ENCODE data around the gene RFC4. TPM values are rescaled to one million over a fixed set of nuclear protein-coding genes. Genes with fewer than 3 reads are reported as not detected.
"Not testable (repeated sequence)": the region's sequence is repeated elsewhere in the genome, so short reads cannot be mapped to it uniquely, and the experiment has no call there.

RFC4 gene
- total RNA-seq, 1 donor from 2014 or later = 60.7 TPM

- intact Hi-C loops (cut with micrococcal nuclease) = loop anchor here (10.0 kb wide), 1 partner anchor 121 kb away; no protein-coding TSS in a partner anchor
Measured at GRCh38 chr3:186825294-186825821, 19.1 kb upstream of the RFC4 start.

GRCh38 chr3:186824430-186825139, 18.3 kb upstream of the RFC4 start:
- intact Hi-C loops (cut with micrococcal nuclease) = loop anchor here (10.0 kb wide), 1 partner anchor 120 kb away; no protein-coding TSS in a partner anchor

- intact Hi-C loops (cut with micrococcal nuclease) = loop anchor here (10.0 kb wide), 1 partner anchor 119 kb away; no protein-coding TSS in a partner anchor
Measured at GRCh38 chr3:186823386-186823785, 17.1 kb upstream of the RFC4 start.

- intact Hi-C loops (cut with micrococcal nuclease) = loop anchor here (10.0 kb wide), 1 partner anchor 118 kb away; no protein-coding TSS in a partner anchor
Measured at GRCh38 chr3:186822388-186822759, 16.1 kb upstream of the RFC4 start.

- intact Hi-C loops (cut with micrococcal nuclease) = loop anchor here (1.0 to 10.0 kb wide), 8 partner anchors 15 to 845 kb away; partner anchors contain the start of gene RFC4
Measured at GRCh38 chr3:186821429-186822387, 15.4 kb upstream of the RFC4 start.

GRCh38 chr3:186818956-186819355, 12.7 kb upstream of the RFC4 start:
- intact Hi-C loops (cut with micrococcal nuclease) = no loop called here

- intact Hi-C loops (cut with micrococcal nuclease) = no loop called here
Measured at GRCh38 chr3:186818516-186818915, 12.2 kb upstream of the RFC4 start.

GRCh38 chr3:186815435-186815834, 9.2 kb upstream of the RFC4 start:
- intact Hi-C loops (cut with micrococcal nuclease) = no loop called here

GRCh38 chr3:186814100-186814499, 7.8 kb upstream of the RFC4 start:
- intact Hi-C loops (cut with micrococcal nuclease) = no loop called here

GRCh38 chr3:186811313-186811712, 5.0 kb upstream of the RFC4 start:
- intact Hi-C loops (cut with micrococcal nuclease) = not testable (repeated sequence)

GRCh38 chr3:186810336-186810996, 4.2 kb upstream of the RFC4 start:
- intact Hi-C loops (cut with micrococcal nuclease) = no loop called here

GRCh38 chr3:186807231-186807630, 949 bp upstream of the RFC4 start:
- intact Hi-C loops (cut with micrococcal nuclease) = loop anchor here (5.0 kb wide), 2 partner anchors 35 to 190 kb away; no protein-coding TSS in a partner anchor

GRCh38 chr3:186803447-186803846, 2.8 kb downstream of the RFC4 start:
- intact Hi-C loops (cut with micrococcal nuclease) = not testable (repeated sequence)

GRCh38 chr3:186802701-186803100, 3.6 kb downstream of the RFC4 start:
- intact Hi-C loops (cut with micrococcal nuclease) = no loop called here

- intact Hi-C loops (cut with micrococcal nuclease) = no loop called here
Measured at GRCh38 chr3:186800285-186800684, 6.0 kb downstream of the RFC4 start.

- intact Hi-C loops (cut with micrococcal nuclease) = no loop called here
Measured at GRCh38 chr3:186798239-186798874, 7.9 kb downstream of the RFC4 start.

- intact Hi-C loops (cut with micrococcal nuclease) = no loop called here
Measured at GRCh38 chr3:186790261-186790981, 15.9 kb downstream of the RFC4 start.

- intact Hi-C loops (cut with micrococcal nuclease) = loop anchor here (10.0 kb wide), 1 partner anchor 1295 kb away; the partner anchor contains the start of gene TMEM41A
Measured at GRCh38 chr3:186789554-186790260, 16.6 kb downstream of the RFC4 start.
